Activated T-cell treated with anti-CD3 and anti-CD28 coated beads for 48 hours (primary cell): Measurements from ENCODE around the gene ZMYM1.
"Not testable (repeated sequence)": the region's sequence is repeated elsewhere in the genome, so short reads cannot be mapped to it uniquely, and the experiment has no call there.

Source experiments
- DNase-seq: peaks from one replicate; pipeline ENCODE4 v3.0.0-alpha.2; 2020; ENCODE audit warnings: low read depth

Gene ZMYM1

GRCh38 chr1:35079003-35079930 is at the start of gene ZMYM1:
Gene ZMYM1 (plus strand): TSS chr1:35079385. CDS start chr1:35093988, 14,603 bp downstream.
- DNase-seq, result peak; percentile 85

DNA sequence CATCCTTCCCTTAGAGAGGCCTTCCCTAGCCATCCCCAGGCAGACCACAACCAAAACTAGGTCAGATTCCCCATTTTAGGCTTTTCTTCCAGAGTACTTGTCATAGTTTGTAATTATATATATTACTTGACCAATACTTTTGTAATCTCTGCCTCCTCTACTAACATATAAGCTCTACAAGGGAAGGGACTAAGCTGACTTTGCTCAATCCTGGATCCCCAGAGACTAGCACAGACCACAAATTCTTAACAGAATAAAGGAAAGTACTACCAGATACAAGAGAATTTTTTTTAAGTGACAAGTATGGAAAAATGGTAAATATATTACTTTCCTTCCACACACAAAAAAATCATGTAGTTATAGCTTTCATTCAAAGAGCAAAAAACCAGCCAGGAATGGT is 49.4 kb upstream of the ZMYM1 start:
- DNase-seq, result no peak

GRCh38 chr1:35030338-35030737 is 48.8 kb upstream of the ZMYM1 start:
- no peak for DNase-seq

GRCh38 chr1:35030756-35031446 is 48.3 kb upstream of the ZMYM1 start:
- peak; percentile 33 for DNase-seq

DNA sequence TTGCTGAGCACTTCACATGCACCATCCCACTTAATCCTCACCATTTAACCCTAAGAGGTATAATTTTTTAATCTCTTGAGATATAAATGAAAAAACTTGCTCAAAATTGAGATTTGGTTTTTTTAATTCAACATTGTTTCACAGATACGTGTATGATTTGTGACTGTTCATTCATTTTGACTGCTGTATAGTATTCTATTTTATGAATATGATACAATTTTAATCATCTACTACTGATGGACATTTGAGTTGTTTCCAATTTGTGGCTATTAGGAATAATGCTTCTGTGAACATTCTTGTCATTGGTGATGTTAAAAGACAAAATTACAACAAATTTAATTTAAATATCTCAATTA is 46.8 kb upstream of the ZMYM1 start:
- DNase-seq, result no peak

- no peak for DNase-seq
Observed at GRCh38 chr1:35033346-35033745, 45.8 kb upstream of the ZMYM1 start.

GRCh38 chr1:35036621-35037020 is 42.6 kb upstream of the ZMYM1 start:
- DNase-seq, result no peak

GRCh38 chr1:35037206-35037605 is 42.0 kb upstream of the ZMYM1 start:
- DNase-seq, result no peak

DNA sequence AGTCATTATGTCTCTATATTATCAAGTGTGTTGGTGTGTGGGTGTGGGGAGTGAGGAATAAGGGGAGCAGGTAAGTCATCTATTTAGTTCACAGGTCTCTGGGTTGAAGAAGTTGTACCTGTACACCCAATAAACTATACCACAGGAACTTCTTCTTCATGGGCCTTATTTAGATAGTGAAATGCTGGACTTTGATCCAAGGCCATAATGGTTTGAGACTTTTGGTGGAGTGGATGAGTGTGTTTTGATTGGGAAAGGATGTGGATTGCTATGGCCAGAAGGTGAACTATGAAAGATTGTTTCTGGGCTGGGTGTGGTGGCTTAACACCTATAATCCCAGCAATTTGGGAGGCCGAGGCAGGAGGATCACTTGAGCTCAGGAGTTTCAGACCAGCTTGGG is 40.5 kb upstream of the ZMYM1 start:
- DNase-seq, result no peak

DNA sequence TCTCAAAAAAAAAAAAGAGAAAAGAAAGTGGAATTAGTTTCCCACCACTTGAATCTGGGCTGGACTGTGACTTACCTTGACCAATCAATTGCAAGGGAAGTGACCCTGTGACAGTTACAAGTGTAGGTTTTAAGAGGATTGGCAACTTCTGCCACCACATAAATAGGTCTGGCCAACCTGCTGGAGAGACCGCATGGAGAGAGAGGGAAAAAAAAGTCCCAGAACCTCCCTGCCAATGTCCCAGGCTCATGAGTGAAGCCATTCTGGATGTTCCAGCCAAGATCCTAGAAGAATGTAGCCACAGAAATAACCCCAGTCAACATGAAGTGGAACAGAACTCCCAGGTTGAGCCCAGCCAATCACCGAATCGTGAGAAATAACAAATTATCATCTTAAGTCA is 35.7 kb upstream of the ZMYM1 start:
- DNase-seq, result no peak

- no peak for DNase-seq
Observed at GRCh38 chr1:35044431-35044830, 34.8 kb upstream of the ZMYM1 start.

DNA sequence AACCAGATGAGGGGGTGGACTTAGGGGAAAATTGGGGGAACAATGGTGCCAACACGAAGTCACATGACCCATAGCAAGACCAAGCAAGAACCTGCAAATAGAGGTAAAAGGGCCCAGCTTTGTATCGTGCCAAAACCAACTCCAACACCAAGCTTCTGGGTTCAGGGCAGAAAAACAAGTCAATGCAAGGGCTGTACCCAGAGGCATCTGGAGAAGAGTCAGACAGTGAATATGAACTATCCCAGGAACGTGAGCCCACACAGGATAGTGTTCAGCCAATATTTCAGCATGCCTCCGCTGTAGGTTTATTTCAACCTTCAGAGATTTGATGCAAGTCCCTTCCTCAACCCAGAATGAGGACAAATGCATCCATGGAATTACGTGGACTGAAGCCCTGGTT is 32.5 kb upstream of the ZMYM1 start:
- no peak for DNase-seq

DNA sequence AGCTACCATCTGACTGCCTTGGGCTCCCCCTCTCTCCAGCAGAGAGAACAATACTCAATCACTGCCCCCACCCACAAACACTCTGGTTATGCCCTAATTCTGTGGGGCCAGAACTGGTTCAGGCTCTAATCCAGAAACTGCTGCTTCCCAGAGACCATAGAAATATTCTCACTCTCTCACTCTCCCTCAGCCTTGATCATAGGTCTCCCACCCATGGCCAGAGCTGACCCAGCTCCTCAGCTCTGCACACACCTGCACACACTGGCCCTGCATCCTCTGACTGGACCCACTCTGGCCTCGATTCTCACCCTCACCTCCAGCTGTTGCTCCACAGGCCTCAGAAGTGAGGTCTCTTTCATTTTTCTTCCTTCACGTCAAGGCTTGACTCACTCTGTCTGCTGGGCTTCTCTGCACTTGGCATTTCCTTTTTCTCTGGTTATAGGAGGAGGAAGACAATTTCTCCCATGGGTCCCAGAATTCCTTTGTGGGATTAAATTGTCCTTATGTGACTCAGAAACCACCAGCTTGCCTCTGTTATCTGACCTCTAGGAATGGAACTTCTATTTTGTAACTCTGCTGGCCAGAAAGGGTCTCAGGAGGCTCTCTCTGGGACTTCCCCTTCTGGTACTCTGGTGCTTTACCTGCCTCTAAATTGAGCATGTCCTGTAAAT is 31.9 kb upstream of the ZMYM1 start:
- DNase-seq, result no peak

GRCh38 chr1:35049116-35049515 is 30.1 kb upstream of the ZMYM1 start:
- DNase-seq, result no peak

DNA sequence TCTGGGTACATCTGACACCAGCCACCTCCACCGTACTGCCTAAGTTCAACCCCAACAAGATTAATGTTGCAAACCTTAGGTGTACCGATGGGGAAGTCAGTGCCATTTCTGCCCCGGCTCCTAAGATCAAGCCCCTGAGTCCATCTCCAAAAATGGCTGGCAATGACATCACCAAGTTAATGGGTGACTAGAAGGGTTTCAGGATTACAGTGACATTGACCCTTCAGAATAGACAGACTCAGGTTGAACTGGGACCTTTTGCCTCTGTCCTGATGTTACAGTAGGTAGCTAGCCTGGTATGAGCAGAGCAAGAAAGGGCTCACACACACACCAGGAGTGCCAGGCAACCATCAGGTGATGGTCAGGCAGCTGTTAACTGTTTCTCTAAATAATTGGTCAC is 25.8 kb upstream of the ZMYM1 start:
- DNase-seq, result no peak

- DNase-seq, result not testable (repeated sequence)
Observed at GRCh38 chr1:35054282-35054681, 24.9 kb upstream of the ZMYM1 start.

DNA sequence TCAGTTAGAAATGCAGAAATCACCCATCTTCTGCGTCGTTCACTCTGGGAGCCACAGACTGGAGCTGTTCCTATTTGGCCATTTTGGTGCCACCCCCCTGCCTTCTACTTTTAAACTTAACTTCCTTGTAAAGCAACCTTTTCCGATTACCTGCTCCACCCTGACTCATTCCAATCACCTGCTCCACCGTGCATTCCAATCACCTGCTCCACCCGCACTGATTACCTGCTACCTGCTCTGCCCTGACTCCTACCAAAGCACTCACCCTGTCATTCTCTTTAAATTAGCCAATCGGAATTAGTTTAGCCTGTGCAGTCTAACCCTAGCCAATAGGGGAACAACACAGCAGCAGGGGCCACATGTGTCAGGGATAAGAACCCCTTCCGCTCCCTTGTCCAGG is 20.9 kb upstream of the ZMYM1 start:
- not testable (repeated sequence) for DNase-seq

GRCh38 chr1:35058988-35059387 is 20.2 kb upstream of the ZMYM1 start:
- DNase-seq, result no peak

GRCh38 chr1:35062518-35063196 is 16.5 kb upstream of the ZMYM1 start:
- DNase-seq, result no peak

DNA sequence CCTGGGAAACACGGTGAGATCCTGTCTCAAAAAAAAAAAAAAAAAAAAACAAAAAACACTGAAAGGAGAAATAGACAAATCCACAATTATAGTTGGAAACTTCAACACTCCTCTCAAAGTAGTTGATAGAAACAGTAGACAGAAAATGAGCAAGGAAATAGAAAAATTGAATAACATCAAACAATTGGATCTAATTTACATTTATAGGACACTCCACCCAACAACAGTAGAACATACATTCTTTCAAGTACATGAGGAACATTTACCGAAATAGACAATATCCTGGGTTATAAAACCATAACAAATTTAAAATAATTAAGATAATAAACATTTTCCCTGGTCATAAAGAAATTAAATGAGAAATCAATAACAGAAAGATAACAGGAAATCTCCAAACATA is 14.9 kb upstream of the ZMYM1 start:
- no peak for DNase-seq

GRCh38 chr1:35069746-35070145 is 9.4 kb upstream of the ZMYM1 start:
- DNase-seq, result no peak

DNA sequence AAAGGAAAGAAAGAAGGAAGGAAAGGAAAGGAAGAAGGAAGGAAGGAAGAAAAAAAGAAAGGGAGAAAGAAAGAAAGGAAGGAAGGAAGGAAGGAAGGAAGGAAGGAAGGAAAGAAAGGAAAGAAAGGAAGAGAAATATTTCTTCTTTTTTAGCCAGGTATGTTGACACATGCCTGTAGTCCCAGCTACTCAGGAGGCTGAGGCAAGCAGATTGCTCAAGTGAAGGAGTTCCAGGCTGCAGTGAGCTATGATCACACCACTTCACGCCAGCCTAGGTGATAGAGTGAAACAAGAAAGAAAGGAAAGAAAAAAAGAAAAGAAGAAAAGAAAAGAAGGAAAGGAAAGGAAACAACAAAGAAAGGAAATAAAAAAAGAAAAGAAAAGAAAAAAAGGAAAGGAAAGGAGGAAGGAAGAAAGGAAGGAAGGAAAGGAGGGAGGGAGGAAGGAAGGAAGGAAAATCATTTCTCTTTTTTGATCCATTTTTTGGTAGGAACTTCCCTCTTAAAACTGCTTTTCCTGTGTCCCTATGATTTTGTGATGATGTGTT is 5.8 kb upstream of the ZMYM1 start:
- DNase-seq, result no peak
